GM23338 (cell line): ENCODE data around the gene THRB. TPM values are rescaled to one million over a fixed set of nuclear protein-coding genes. Genes with fewer than 3 reads are reported as not detected.

Source experiments
- CTCF ChIP-seq, 2 experiments: fragments of 200-600 bp in 1 of 2; sonication (generic) in 1 of 2; conservative IDR thresholded peaks; 2 replicates each; pipeline versions ENCODE4 v1.5.1 to v1.6.1; 2016 to 2017; ENCODE audit warnings: antibody characterized with exemption in 2 of 2, low read depth in 2 of 2, mild to moderate bottlenecking in 2 of 2, moderate library complexity in 1 of 2
- EZH2 ChIP-seq: fragments of 200-600 bp; sonication (generic); IDR thresholded peaks from one replicate; pipeline ENCODE4 v1.8.0; 2017; ENCODE audit warnings: antibody characterized with exemption, mild to moderate bottlenecking, low read depth; ENCODE audit not compliant: unreplicated experiment
- JUNB ChIP-seq: IDR thresholded peaks from one replicate; pipeline ENCODE4 v1.6.1; 2016; ENCODE audit warnings: antibody characterized with exemption; ENCODE audit not compliant: unreplicated experiment
- POLR2AphosphoS5 ChIP-seq: IDR thresholded peaks from 2 replicates; pipeline ENCODE4 v1.6.1; 2016; ENCODE audit warnings: antibody characterized with exemption, low read depth
- STAT1 ChIP-seq: IDR thresholded peaks from one replicate; pipeline ENCODE4 v1.6.1; 2016; ENCODE audit warnings: antibody characterized with exemption; ENCODE audit not compliant: unreplicated experiment
- ZNF114 ChIP-seq: fragments of 250-450 bp; sonication (Bioruptor Pico); IDR thresholded peaks from 2 replicates; pipeline ENCODE4 v1.5.0; 2020; ENCODE audit warnings: mild to moderate bottlenecking, moderate library complexity
- polyA plus RNA-seq: library from polyadenylated mRNA; unstranded; fragments of >200 nt; fragmentation: Nextera tagmentation; extraction: Ambion mirVana; gene quantifications from 2 replicates; pipeline ENCODE4 v1.2.1, GENCODE V29; 2016
- total RNA-seq: library from RNA; depleted of rRNA; stranded (reverse); fragments of >200 nt; shearing (Covaris generic); gene quantifications from 2 replicates; pipeline ENCODE4 v1.2.3, GENCODE V29; 2014
- TF ChIP-seq, protein P1 (sequence below): fragments of 250-450 bp; sonication (Bioruptor Pico); IDR thresholded peaks from 2 replicates; pipeline ENCODE4 v1.5.0; 2020; ENCODE audit warnings: mild to moderate bottlenecking, moderate library complexity
- TF ChIP-seq, protein P2 (sequence below): IDR thresholded peaks from 2 replicates; pipeline ENCODE4 v1.6.1; 2016; ENCODE audit warnings: antibody characterized with exemption

The THRB gene
- total and polyA plus RNA-seq, 2 experiments from 2014 or later = 1.7 to 3.2 TPM

DNA sequence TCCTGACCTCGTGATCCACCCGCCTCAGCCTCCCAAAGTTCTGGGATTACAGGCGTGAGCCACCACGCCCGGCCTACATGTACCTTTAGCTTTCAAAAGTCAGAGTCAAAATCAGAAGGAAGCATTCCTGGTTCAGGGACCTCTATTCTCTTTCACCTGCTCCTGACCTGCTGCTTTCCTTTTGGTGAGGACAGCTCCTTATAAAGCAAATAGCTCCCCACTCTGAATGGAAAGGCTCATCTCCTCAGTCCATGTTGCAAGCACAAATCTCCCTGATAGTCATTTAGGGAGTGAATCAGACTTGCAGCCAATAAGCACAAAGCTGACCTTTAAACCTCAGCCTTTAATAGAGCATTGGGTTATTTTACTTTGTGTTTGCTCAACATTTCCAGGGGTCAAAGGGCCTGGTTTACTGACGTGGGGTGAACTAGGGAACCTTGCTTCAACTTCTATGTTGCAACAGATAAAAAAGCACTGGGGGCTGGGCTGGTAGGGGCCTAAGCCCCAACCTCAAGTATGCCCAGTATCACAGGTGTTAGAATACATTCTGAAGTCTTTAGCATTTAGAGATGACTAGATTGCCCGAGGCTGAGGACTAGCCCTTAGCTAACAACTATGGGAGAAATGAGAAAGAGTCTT, 43.1 kb downstream of the THRB start (continued):
- TF ChIP-seq, protein P1, sequence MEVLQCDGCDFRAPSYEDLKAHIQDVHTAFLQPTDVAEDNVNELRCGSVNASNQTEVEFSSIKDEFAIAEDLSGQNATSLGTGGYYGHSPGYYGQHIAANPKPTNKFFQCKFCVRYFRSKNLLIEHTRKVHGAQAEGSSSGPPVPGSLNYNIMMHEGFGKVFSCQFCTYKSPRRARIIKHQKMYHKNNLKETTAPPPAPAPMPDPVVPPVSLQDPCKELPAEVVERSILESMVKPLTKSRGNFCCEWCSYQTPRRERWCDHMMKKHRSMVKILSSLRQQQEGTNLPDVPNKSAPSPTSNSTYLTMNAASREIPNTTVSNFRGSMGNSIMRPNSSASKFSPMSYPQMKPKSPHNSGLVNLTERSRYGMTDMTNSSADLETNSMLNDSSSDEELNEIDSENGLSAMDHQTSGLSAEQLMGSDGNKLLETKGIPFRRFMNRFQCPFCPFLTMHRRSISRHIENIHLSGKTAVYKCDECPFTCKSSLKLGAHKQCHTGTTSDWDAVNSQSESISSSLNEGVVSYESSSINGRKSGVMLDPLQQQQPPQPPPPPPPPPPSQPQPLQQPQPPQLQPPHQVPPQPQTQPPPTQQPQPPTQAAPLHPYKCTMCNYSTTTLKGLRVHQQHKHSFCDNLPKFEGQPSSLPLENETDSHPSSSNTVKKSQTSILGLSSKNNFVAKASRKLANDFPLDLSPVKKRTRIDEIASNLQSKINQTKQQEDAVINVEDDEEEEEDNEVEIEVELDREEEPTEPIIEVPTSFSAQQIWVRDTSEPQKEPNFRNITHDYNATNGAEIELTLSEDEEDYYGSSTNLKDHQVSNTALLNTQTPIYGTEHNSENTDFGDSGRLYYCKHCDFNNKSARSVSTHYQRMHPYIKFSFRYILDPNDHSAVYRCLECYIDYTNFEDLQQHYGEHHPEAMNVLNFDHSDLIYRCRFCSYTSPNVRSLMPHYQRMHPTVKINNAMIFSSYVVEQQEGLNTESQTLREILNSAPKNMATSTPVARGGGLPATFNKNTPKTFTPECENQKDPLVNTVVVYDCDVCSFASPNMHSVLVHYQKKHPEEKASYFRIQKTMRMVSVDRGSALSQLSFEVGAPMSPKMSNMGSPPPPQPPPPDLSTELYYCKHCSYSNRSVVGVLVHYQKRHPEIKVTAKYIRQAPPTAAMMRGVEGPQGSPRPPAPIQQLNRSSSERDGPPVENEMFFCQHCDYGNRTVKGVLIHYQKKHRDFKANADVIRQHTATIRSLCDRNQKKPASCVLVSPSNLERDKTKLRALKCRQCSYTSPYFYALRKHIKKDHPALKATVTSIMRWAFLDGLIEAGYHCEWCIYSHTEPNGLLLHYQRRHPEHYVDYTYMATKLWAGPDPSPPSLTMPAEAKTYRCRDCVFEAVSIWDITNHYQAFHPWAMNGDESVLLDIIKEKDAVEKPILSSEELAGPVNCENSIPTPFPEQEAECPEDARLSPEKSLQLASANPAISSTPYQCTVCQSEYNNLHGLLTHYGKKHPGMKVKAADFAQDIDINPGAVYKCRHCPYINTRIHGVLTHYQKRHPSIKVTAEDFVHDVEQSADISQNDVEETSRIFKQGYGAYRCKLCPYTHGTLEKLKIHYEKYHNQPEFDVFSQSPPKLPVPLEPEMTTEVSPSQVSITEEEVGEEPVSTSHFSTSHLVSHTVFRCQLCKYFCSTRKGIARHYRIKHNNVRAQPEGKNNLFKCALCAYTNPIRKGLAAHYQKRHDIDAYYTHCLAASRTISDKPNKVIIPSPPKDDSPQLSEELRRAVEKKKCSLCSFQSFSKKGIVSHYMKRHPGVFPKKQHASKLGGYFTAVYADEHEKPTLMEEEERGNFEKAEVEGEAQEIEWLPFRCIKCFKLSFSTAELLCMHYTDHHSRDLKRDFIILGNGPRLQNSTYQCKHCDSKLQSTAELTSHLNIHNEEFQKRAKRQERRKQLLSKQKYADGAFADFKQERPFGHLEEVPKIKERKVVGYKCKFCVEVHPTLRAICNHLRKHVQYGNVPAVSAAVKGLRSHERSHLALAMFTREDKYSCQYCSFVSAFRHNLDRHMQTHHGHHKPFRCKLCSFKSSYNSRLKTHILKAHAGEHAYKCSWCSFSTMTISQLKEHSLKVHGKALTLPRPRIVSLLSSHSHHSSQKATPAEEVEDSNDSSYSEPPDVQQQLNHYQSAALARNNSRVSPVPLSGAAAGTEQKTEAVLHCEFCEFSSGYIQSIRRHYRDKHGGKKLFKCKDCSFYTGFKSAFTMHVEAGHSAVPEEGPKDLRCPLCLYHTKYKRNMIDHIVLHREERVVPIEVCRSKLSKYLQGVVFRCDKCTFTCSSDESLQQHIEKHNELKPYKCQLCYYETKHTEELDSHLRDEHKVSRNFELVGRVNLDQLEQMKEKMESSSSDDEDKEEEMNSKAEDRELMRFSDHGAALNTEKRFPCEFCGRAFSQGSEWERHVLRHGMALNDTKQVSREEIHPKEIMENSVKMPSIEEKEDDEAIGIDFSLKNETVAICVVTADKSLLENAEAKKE = no peak
- TF ChIP-seq EZH2 = no peak
- TF ChIP-seq, protein P2, sequence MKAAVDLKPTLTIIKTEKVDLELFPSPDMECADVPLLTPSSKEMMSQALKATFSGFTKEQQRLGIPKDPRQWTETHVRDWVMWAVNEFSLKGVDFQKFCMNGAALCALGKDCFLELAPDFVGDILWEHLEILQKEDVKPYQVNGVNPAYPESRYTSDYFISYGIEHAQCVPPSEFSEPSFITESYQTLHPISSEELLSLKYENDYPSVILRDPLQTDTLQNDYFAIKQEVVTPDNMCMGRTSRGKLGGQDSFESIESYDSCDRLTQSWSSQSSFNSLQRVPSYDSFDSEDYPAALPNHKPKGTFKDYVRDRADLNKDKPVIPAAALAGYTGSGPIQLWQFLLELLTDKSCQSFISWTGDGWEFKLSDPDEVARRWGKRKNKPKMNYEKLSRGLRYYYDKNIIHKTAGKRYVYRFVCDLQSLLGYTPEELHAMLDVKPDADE = no peak
- no peak for TF ChIP-seq JUNB
- TF ChIP-seq STAT1 = no peak
- no peak for TF ChIP-seq ZNF114
- no peak for TF ChIP-seq CTCF (conservative IDR thresholded peaks at IDR 0.05; ENCODE audit: low read depth in 2 of 2)
- TF ChIP-seq POLR2AphosphoS5 = no peak
